Activated B cell treated with CpG ODN at 0.5 μM for 24 hours (primary cell): ENCODE data around the gene ASTN2. TPM values are rescaled to one million over a fixed set of nuclear protein-coding genes. Genes with fewer than 3 reads are reported as not detected.

Experiments used
- ATAC-seq: fragments of 200-7000 bp; cut with Tn5 transposase; one replicate; pipeline ENCODE4 v1.10.0; 2021; ENCODE audit warnings: low read depth, mild to moderate bottlenecking, moderate library complexity
- CTCF ChIA-PET: fragments of 350-600 bp; sonication (Branson Sonifier 250); formaldehyde crosslinking; loops from one replicate; lab custom pipeline; 2021; ENCODE audit warnings: antibody characterized with exemption; lab: Charles Lee
- POLR2A ChIA-PET: fragments of 350-600 bp; sonication (Branson Sonifier 250); formaldehyde crosslinking; loops from one replicate; lab custom pipeline; 2021; ENCODE audit warnings: antibody characterized with exemption; lab: Charles Lee
- DNase-seq: peaks from one replicate; pipeline ENCODE4 v3.0.0; 2022
- H3K27ac Mint-ChIP-seq: one replicate; pipeline ENCODE4 v1.8.0; 2020; ENCODE audit warnings: mixed read lengths
- H3K27me3 Mint-ChIP-seq: one replicate; pipeline ENCODE4 v1.8.0; 2021; ENCODE audit warnings: mixed read lengths
- H3K36me3 Mint-ChIP-seq: one replicate; pipeline ENCODE4 v1.8.0; 2021; ENCODE audit warnings: low read depth, mixed read lengths
- H3K4me1 Mint-ChIP-seq: one replicate; pipeline ENCODE4 v1.8.0; 2021; ENCODE audit warnings: mixed read lengths
- H3K4me3 Mint-ChIP-seq: one replicate; pipeline ENCODE4 v1.8.0; 2020; ENCODE audit warnings: mild to moderate bottlenecking, mixed read lengths
- H3K9me3 Mint-ChIP-seq: one replicate; pipeline ENCODE4 v1.8.0; 2020; ENCODE audit warnings: mixed read lengths
- intact Hi-C: fragments of 100-400 bp; cut with micrococcal nuclease; formaldehyde crosslinking; loops from one replicate; pipeline ENCODE4 v1.15.1; 2024
- total RNA-seq: library from RNA; stranded (reverse); gene quantifications from 2 replicates; pipeline ENCODE4 v1.2.3, GENCODE V29; 2022
- TF ChIP-seq, protein P1 (sequence below): fragments of 200-600 bp; IDR thresholded peaks from one replicate; pipeline ENCODE4 v1.8.0; 2022; ENCODE audit warnings: antibody characterized with exemption, mild to moderate bottlenecking

Gene ASTN2
- total RNA-seq, 1 donor from 2014 or later = 2.3 TPM

DNA sequence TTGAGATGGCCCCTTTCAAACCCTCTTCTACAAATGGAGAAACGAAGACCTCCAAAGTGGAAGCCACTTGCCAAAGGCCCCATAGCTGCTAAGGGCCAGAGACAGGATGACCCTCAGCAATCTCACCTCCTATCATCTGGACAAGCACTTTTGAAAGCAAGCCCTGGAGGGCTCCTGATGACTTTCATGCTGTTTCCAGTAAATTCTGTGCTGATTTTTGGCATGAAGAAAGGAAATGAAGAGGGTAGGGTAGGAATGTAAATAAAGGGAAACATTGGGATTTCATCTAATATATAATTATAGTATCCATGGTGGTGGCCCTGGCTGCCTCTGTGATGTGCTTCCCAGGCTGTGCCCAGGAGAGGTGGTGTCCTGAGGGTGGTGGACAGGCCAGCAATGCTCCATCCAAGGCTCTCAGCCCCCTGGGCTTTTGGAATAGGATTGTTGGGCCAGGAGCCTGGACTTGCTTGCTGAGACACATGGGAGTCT, 935.8 kb downstream of the ASTN2 start:
- POLR2A ChIA-PET = no interaction called here
- intact Hi-C loops = no loop called here
- Mint-ChIP-seq H3K27ac (no peak overlapping the region), H3K4me3 (no peak overlapping the region), H3K27me3 (no peaks in the 10 kb centered on the region), H3K36me3 (peaks cover 2% of the 10 kb centered on the region), H3K4me1 (no peaks in the 10 kb centered on the region), H3K9me3 (no peaks in the 10 kb centered on the region)
- TF ChIP-seq, protein P1, sequence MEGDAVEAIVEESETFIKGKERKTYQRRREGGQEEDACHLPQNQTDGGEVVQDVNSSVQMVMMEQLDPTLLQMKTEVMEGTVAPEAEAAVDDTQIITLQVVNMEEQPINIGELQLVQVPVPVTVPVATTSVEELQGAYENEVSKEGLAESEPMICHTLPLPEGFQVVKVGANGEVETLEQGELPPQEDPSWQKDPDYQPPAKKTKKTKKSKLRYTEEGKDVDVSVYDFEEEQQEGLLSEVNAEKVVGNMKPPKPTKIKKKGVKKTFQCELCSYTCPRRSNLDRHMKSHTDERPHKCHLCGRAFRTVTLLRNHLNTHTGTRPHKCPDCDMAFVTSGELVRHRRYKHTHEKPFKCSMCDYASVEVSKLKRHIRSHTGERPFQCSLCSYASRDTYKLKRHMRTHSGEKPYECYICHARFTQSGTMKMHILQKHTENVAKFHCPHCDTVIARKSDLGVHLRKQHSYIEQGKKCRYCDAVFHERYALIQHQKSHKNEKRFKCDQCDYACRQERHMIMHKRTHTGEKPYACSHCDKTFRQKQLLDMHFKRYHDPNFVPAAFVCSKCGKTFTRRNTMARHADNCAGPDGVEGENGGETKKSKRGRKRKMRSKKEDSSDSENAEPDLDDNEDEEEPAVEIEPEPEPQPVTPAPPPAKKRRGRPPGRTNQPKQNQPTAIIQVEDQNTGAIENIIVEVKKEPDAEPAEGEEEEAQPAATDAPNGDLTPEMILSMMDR = no peak
- ATAC-seq (no peak), DNase-seq (no peak)
- CTCF ChIA-PET = no interaction called here

DNA sequence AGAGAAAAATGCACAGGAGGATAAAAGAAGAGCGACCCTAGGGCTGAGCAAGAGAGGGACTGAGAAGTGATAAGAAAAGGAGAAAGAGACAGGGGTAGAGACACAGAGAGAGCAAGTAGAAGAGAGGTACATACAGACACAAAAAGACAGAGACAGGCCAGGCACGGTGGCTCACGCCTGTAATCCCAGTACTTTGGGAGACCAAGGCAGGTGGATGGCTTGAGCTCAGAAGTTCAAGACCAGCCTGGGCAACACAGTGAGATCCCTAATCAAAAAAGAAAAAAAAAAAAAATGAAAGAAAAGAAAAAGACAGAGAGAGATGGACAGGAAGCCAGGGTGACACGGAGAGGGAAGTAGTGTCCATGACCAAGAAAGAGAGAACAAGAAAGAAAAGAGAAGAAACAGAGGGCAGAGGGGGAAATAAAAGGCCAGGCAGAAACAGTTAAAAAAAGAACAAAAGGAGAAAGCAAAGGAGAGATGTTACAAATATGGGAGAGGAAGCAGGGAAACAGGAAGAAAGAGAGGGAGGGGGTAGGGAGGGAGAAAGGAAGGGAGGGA, 937.2 kb downstream of the ASTN2 start:
- Mint-ChIP-seq H3K9me3 (no peaks in the 10 kb centered on the region), H3K4me1 (no peaks in the 10 kb centered on the region), H3K27ac (no peak overlapping the region), H3K27me3 (no peaks in the 10 kb centered on the region), H3K4me3 (no peak overlapping the region), H3K36me3 (peaks cover 2% of the 10 kb centered on the region)
- intact Hi-C loops = no loop called here
- no peak for ATAC-seq
- DNase-seq = no peak
- TF ChIP-seq, protein P1 = no peak
- POLR2A ChIA-PET = no interaction called here
- CTCF ChIA-PET = no interaction called here

DNA sequence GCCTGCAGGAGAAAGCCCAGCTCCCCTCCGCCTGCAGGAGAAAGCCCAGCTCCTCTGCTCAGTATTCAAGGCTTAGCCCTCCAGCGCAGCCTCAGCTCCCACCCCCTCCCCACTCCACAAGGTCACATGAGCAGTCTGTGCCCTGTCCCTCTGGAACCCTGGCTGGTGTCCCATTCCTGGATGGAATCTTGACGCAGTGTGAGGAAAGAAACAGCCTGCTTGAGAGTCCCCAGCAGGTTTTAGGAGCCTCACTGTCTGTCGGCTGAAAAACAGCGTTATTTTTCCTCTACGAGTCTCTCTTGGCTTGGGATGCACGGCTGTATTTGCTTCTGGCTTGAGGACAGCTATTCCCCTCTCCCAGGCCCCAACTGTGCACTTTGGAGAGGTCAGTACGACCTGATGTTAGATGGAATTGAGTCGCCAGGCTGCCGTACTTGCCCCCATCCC, 937.9 kb downstream of the ASTN2 start:
- no peak overlapping the region for H3K4me3 Mint-ChIP-seq
- H3K36me3 Mint-ChIP-seq = peaks cover 2% of the 10 kb centered on the region
- H3K27me3 Mint-ChIP-seq = no peaks in the 10 kb centered on the region
- ATAC-seq (no peak), DNase-seq (no peak)
- ChIA-PET CTCF (no interaction called here), POLR2A (no interaction called here)
- H3K4me1 Mint-ChIP-seq = no peaks in the 10 kb centered on the region
- TF ChIP-seq, protein P1 = no peak
- H3K9me3 Mint-ChIP-seq = no peaks in the 10 kb centered on the region
- intact Hi-C loops = no loop called here
- no peak overlapping the region for H3K27ac Mint-ChIP-seq

DNA sequence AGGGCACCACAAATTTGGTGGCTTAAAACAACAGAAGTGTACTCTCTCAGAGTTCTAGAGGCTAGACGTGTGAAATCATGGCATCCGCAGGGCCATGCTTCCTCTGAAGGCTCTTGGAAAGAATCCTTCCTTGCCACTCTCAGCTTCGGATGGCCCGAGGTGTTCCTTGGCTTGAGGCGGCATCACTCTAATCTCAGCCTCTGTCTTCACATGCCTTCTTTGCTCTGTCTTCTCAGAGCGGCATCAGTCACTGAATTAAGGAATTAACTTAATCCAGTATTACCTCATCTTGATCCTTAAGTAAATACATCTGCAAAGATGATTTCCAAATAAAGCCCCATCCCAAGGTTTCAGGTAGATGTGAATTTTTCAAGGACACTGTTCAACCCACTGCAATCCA, 938.9 kb downstream of the ASTN2 start:
- ATAC-seq (no peak), DNase-seq (no peak)
- Mint-ChIP-seq H3K27ac (no peak overlapping the region), H3K27me3 (no peaks in the 10 kb centered on the region), H3K4me1 (no peaks in the 10 kb centered on the region), H3K36me3 (peaks cover 2% of the 10 kb centered on the region), H3K4me3 (no peak overlapping the region), H3K9me3 (no peaks in the 10 kb centered on the region)
- CTCF ChIA-PET = no interaction called here
- intact Hi-C loops = no loop called here
- POLR2A ChIA-PET = no interaction called here
- TF ChIP-seq, protein P1 = no peak

DNA sequence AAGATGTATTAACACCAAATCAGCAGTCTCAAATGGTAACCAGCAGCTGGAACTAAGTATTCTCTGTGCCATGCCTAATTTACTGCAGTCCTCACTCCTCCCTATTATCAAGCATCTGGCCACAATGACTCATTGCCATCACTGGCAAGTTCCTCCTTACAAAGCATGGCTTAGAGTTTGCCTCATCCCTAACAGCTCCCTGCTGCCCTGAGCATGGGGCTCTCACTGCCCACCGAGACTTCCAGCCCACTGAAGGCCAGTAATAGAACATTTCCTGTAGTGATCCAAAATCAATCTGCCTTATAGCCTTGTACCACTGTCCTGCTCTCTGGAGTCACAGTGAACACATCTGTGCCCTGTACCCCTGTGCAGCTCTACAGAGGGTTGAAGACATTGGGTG, 939.7 kb downstream of the ASTN2 start:
- Mint-ChIP-seq H3K9me3 (no peaks in the 10 kb centered on the region), H3K27ac (no peak overlapping the region), H3K4me3 (no peak overlapping the region), H3K27me3 (no peaks in the 10 kb centered on the region), H3K4me1 (no peaks in the 10 kb centered on the region), H3K36me3 (peaks cover 2% of the 10 kb centered on the region)
- ATAC-seq = no peak
- TF ChIP-seq, protein P1 = no peak
- ChIA-PET CTCF (no interaction called here), POLR2A (no interaction called here)
- intact Hi-C loops = no loop called here
- DNase-seq = no peak
